ENCODE results near the gene MAPK6.
A peak's percentile ranks its signal among the peaks of the same experiment; 100 is the strongest.
"Not testable (repeated sequence)": the region's sequence is repeated elsewhere in the genome, so short reads cannot be mapped to it uniquely, and the experiment has no call there.

The MAPK6 gene

GRCh38 chr15:52039925-52040781 lies 21.1 kb downstream of the MAPK6 start:
- peak; percentile 54 for DNase-seq

- DNase-seq: no peak
Observed at GRCh38 chr15:52042051-52042851, 23.2 kb downstream of the MAPK6 start.

- DNase-seq: not testable (repeated sequence)
Observed at GRCh38 chr15:52045795-52046298, 26.8 kb downstream of the MAPK6 start.

- not testable (repeated sequence) for DNase-seq
Observed at GRCh38 chr15:52046552-52046951, 27.5 kb downstream of the MAPK6 start.

- no peak for DNase-seq
Observed at GRCh38 chr15:52050416-52050815, 31.4 kb downstream of the MAPK6 start.

DNA sequence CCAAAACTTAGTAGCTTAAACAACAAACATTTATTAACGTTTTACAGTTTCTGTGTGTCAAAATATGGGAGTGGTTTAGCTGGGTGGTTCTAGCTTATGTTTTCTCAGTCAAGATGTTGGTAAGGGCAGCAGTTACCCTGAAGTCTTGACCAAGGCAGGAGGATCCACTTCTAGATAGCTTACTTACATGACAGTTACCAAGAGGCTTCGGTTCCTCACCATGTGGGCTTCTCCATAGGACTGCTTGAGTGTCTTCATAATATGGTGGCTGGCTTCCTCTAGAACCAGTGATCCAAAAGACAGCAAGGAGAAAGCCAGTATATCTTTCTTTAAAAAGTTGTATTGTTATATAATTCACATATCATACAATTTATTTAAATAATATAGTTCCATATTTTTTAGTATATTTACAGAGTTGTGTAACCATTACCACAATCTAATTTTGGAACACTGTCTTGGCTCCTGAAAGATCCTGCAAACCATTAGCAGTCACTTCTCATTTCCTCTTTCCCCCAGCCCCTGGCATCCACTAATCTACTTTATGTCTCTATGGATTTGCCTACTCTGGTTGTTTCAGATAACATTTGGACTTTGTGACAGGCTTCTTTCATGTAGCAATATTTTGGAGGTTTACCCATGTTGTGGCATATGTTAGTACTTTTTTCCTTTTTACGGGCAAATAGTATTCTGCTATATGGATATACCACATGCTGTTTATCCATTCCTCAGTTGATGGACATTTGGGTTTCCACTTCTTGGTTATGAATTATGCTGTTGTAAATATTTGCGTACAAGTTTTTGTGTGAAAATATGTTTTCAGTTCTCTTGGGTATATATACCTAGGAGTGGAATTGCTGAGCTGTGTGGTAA lies 33.3 kb downstream of the MAPK6 start:
- no peak for DNase-seq

DNA sequence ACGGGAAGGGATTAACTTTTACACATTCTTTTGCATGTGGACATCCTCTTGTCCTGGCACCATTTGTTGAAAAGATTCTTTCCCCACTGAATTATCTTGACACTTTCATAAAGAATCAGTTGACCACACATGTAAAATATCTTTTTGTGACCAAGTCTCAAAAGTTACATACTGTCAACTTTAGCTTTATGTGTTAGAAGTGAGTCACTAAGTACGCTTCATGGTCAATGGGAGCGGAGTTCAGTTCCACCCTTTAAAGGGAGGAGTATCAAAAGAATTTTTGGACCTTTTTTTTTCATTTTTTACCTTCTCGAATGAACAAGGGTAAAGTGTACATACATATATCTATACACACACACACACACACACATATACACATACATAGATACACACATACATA lies 35.4 kb downstream of the MAPK6 start:
- DNase-seq: no peak

DNA sequence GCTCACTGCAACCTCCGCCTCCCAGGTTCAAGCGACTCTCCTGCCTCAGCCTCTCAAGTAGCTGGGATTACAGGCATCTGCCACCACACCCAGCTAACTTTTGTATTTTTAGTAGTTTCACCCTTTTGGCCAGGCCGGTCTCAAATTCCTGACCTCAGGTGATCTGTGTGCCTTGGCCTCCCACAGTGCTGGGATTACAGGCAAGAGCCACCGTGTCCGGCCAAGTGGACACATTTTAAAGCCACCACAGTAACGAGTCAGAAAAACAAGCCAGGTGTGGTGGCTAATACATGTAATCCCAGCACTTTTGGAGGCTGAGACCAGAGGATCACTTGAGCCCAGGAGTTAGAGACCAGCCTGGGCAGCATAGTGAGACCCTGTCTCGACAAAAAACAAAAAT lies 35.8 kb downstream of the MAPK6 start:
- DNase-seq: not testable (repeated sequence)

- no peak for DNase-seq
Observed at GRCh38 chr15:52056001-52056400, 37.0 kb downstream of the MAPK6 start.

DNA sequence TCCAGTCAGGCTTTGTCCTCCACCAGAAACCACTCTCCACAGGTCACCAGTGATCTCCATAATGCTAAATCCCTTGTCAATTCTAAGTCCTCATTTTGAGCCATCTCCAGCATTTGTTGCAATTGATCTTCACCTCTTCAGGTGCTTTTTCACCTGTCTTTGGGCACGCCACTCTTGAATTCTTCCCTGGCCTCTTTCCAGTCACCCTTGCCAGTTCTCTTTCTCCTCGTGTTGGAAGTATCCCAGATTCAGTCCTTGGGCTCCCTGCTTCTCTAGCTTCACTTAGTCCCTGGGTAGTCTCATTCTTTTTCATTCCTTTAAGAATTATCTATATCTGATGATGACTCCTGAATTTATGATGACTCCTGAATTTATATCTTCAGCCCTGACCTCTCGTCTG lies 37.5 kb downstream of the MAPK6 start:
- no peak for DNase-seq

GRCh38 chr15:52057996-52058395 lies 39.0 kb downstream of the MAPK6 start:
- DNase-seq: no peak

DNA sequence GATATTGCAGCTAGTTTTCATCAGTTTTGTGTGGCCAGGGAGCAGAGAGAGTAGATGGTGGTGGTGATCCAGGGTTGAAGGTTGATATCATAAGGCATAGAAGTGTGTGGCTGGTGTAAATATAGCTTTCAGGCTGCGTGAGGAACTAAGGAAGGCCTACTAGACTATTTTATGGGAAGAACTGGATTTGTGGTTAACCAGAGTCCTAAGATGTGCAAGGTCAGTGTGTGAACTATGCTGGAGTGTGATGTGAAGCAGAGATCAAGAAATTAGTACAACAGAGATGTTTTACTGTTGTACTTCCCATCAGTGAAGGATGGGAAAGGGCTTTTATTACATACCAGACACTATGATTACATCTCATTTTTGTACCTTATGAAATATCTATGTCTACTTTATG lies 41.5 kb downstream of the MAPK6 start:
- no peak for DNase-seq

GRCh38 chr15:52066842-52067544 lies 48.0 kb downstream of the MAPK6 start:
- no peak for DNase-seq

DNA sequence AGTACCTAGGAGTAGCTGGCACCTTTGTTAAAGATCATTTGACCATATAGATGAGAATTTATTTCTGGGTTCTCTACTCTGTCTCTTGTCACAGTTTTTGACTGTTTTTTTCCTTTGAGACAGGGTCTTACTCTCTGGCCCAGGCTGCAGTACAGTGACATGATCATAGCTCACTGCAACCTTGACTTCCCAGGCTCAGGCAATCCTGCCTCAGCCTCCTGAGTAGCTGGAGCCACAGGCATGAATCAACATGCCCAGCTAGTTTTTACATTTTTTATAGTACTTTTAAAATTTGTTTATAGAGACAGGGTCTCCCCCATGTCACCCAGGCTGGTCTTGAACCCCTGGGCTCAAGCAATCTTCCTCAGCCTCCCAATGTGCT lies 48.5 kb downstream of the MAPK6 start:
- DNase-seq: no peak

- DNase-seq: no peak
Observed at GRCh38 chr15:52068004-52068615, 49.1 kb downstream of the MAPK6 start.

GRCh38 chr15:52069559-52069958 lies 50.5 kb downstream of the MAPK6 start:
- DNase-seq: no peak

GRCh38 chr15:52071570-52071969 lies 52.6 kb downstream of the MAPK6 start:
- no peak for DNase-seq

GRCh38 chr15:52076889-52077781 lies 58.1 kb downstream of the MAPK6 start:
- no peak for DNase-seq

- no peak for DNase-seq
Observed at GRCh38 chr15:52078197-52078875, 59.3 kb downstream of the MAPK6 start.
